Measurements from ENCODE around the gene RIC8B. TPM values are rescaled to one million over a fixed set of nuclear protein-coding genes. Genes with fewer than 3 reads are reported as not detected.
A peak's percentile ranks its signal among the peaks of the same experiment; 100 is the strongest.

Gene RIC8B
- total RNA-seq, 1 experiment from 2014 or later = 11.9 TPM

DNA sequence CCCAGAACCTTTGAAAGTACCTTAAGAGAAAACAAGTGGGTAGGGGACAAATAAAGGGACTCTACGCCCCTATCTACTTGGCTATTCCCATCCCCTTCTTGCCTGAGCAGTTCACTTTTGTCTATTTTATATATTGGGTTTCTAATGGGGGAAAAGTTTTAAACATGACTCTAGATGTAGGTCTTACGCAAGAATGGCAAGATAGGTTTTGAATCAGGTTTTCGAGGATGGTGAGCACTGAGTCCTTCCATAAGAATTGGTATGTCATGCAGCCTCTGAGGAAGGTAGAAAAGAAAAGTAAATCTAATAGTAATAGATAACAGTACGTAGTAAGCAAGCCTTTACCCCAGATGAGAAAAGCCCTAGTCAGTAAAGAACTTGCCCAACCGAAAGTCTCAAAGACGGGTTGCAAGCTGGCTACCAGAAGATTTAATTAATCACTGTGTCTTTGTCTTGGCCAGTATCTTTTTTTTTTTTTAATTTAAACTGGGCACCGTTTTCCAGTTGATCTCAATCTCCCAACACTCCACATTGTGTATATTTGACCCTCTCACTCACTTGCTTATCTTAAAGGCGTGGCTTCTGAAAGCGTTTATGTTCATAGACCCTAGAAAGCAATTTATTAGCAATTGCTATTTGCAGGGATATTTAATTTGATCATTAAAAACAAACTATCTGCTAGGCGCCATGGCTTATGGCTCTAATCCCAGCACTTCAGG, 94.7 kb downstream of the RIC8B start:
- no peak for DNase-seq (ENCODE audit: low read depth)

- no peak for DNase-seq (ENCODE audit: low read depth)
Observed at GRCh38 chr12:106870116-106870515, 95.6 kb downstream of the RIC8B start.

DNA sequence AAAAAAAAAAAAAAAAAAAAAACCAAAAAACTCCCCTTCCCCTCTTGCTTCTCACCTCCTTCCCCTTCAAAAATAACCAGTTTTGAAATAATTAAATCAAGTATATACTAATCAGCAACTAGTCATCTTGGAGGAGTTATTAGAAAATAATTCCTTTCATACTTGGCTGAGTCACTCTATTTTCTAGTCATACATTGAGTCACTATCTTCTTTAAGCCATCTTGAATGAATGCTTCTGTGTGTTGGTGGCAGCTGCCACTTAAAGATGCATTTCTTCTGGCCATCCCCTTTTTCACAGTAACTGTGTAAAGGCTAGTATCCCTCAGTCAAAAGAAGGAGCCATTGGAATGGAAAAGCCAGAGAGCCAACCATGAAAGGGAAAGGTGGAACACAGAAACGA, 97.0 kb downstream of the RIC8B start:
- peak; percentile 24 for DNase-seq (ENCODE audit: low read depth)

DNA sequence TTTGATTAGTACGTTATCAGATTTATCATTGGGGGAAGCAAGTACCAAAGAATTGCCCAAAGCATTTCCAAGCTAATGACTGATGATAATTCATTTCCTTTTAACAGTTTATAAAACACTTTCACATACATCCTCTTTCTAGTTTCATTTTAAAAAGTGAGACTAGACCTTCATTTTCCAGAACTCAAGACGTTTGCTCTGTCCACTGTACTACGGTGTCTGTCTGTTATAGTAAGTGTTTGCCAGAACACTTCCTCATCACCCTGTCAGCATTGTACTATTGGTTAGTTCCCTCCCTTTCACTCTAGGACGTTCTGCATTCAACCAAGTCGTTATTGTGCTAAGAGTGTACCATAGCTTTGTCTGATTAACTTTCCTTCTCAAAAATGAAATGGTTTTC, 99.5 kb downstream of the RIC8B start:
- DNase-seq (ENCODE audit: low read depth) = no peak

GRCh38 chr12:106878804-106879203, 104.3 kb downstream of the RIC8B start:
- DNase-seq (ENCODE audit: low read depth) = no peak

GRCh38 chr12:106879612-106880011, 105.1 kb downstream of the RIC8B start:
- no peak for DNase-seq (ENCODE audit: low read depth)

DNA sequence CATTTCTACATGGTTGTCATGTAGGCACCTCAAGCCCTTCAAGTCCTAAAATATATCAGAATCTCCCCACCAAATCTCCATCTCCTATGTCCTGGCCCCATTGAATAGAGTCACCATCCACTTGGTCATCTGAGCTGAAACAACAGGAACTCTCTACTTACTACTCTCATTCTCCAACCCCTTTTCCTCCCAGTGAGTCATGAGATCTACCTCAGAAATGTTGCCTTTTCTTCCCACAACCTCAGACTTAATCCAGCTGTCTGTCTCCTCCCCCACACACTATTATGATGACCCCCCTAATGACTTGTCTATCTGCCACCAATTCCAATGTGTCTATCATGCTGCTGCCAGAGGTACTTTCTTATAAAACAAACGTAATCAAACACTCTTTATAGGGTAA, 108.9 kb downstream of the RIC8B start:
- no peak for DNase-seq (ENCODE audit: low read depth)

DNA sequence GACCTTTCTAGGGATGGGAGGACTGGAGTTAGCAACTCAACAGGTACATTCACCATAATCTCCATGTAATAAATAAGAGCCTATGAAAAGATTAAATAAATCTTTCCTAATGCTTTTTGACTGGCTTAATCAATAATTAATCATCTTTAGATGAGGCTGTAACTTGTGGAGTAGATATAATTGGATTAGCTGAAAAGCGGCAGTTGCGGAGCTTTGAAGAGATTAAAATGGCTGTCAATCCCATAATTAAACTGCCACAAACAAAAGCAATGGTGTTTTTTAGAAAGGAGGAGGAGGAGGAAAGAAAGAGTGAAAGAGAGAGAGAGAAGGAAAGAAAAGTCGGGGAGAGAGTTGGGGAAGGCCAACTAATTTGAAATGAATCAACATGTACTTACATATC, 110.5 kb downstream of the RIC8B start:
- DNase-seq (ENCODE audit: low read depth) = no peak

GRCh38 chr12:106885541-106886249, 111.2 kb downstream of the RIC8B start:
- DNase-seq (ENCODE audit: low read depth) = no peak

DNA sequence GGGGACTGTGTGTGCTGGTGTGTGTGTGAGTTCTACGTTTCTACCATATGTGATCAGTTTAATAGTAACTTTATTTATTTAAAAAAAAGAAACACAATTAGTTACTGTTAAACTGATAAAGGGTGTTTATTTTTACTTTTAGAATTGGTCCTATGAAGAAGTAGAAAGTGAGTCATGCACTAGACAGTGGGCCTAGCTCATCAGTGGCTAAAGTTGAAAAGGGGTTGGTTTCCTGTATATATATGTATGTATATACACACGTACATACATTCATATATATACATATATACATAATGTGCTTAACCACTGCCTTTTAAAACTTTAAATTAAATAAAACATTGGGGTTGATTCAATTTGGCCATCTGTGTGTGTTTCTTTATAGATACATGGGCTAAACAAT, 112.5 kb downstream of the RIC8B start:
- DNase-seq (ENCODE audit: low read depth) = no peak

- no peak for DNase-seq (ENCODE audit: low read depth)
Observed at GRCh38 chr12:106888348-106888970, 114.0 kb downstream of the RIC8B start.

DNA sequence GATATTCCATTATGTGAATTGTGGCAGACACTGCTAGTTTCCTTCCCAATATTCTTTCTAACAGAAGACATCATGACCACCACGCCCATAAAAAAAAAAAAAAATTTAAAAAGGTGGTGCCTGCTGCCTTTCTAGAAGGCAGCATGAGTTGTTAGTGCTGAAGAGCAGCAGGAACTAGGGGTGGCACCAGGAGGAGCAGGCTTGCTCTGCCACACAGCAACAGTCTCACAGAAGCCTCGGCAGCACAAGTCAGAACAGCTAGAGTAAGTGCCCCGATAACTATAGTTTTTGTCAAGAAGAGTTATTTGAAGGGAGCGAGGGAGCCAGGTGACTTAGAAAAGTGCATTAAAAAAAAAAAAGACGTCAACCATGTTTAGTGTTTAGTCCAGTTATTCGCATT, 114.8 kb downstream of the RIC8B start:
- no peak for DNase-seq (ENCODE audit: low read depth)

GRCh38 chr12:106889950-106890626, 115.6 kb downstream of the RIC8B start:
- DNase-seq (ENCODE audit: low read depth) = no peak

- no peak for DNase-seq (ENCODE audit: low read depth)
Observed at GRCh38 chr12:106892075-106892474, 117.6 kb downstream of the RIC8B start.

GRCh38 chr12:106893451-106893850, 119.0 kb downstream of the RIC8B start:
- peak; percentile 29 for DNase-seq (ENCODE audit: low read depth)

- no peak for DNase-seq (ENCODE audit: low read depth)
Observed at GRCh38 chr12:106894774-106895173, 120.3 kb downstream of the RIC8B start.

DNA sequence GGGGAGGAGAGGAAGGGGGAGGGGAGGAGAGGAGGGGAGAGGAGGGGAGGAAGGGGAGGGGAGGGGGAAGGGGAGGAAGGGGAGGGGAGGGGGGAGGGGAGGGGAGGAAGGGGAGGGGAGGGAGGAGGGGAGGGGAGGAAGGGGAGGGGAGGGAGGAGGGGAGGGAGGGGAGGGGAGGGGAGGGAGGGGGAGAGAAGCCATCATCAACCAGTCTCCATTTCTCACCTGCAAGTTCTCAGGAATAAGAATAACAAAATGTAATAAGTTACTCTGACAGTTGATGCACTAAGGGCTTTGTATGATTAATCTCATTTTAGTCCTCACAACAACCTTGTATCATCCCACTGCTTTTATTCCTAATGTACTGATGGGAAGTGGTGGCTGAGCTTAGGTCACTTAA, 122.1 kb downstream of the RIC8B start:
- no peak for DNase-seq (ENCODE audit: low read depth)

DNA sequence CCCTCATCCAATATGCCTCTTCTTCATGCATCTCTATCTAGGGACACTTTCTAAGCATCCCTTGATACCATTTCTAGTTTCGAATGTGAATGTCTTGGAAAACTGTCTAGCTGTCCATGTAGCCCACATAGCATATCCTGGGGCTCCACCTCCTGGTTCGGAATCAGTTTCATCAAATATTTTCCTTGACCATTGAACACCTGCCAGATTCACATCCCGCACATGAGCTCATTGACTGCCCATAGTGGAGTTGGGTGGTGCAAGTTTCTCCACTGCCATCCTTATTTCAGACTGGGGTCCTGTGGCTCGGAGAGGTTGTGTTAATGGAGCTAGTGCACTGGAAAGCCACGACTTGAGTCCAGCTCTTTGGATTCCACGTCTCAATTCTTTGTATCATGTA, 122.6 kb downstream of the RIC8B start:
- DNase-seq (ENCODE audit: low read depth) = peak; percentile 18

GRCh38 chr12:106897981-106898901, 123.8 kb downstream of the RIC8B start:
- no peak for DNase-seq (ENCODE audit: low read depth)

- no peak for DNase-seq (ENCODE audit: low read depth)
Observed at GRCh38 chr12:106900554-106900953, 126.1 kb downstream of the RIC8B start.

DNA sequence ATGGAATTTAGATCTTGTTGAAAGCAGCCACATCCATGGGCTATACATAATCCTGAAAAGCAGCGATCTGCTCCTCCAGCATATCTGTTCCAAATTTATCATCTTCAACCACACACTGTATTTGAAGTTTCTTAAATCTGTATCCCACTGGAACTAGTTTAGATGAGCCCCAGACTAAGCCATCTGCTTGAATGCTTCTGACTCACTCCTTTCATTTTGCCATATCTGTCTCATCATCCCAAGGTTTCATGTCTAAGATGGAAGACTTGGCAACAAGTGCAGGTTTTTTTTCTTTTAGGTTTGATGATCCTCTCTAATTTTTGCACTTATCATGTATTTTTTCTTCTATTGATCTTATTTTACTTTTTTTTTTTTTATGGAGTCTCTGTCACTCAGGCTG, 126.8 kb downstream of the RIC8B start:
- DNase-seq (ENCODE audit: low read depth) = peak; percentile 29

Data from RPMI7951 (cell line).